B cell (primary cell): ENCODE results near the gene CIB1. TPM values are rescaled to one million over a fixed set of nuclear protein-coding genes. Genes with fewer than 3 reads are reported as not detected.

Experiments
- ATAC-seq: fragments of 200-7000 bp; cut with Tn5 transposase; one replicate; pipeline ENCODE4 v1.10.0; 2021; ENCODE audit warnings: low read depth, mild to moderate bottlenecking, moderate number of reproducible peaks, moderate library complexity
- CTCF ChIA-PET: fragments of 350-600 bp; sonication (Branson Sonifier 250); formaldehyde crosslinking; loops from one replicate; lab custom pipeline; 2021; ENCODE audit warnings: antibody characterized with exemption, inconsistent platforms; lab: Charles Lee
- POLR2A ChIA-PET: fragments of 350-600 bp; sonication (Branson Sonifier 250); formaldehyde crosslinking; loops from one replicate; lab custom pipeline; 2021; ENCODE audit warnings: antibody characterized with exemption; lab: Charles Lee
- DNase-seq: peaks from one replicate; pipeline ENCODE4 v3.0.0; 2013
- H2AFZ ChIP-seq: 2 replicates; pipeline ENCODE4 v1.6.1; 2012; ENCODE audit warnings: mild to moderate bottlenecking, low read depth, low read length; ENCODE audit not compliant: insufficient read depth, poor library complexity, severe bottlenecking
- H3K27ac ChIP-seq, 2 donors: 1 replicate in 1 of 2; 2 replicates in 1 of 2; pipeline ENCODE4 v1.5.1; 2012 to 2013; ENCODE audit warnings: low read length in 2 of 2, mild to moderate bottlenecking in 2 of 2, moderate library complexity in 1 of 2
- H3K27me3 ChIP-seq, 4 experiments: fragments of 200-600 bp in 1 of 4; sonication (generic) in 1 of 4; replicated peaks in 1 of 4; 1 replicate in 2 of 4; 2 replicates in 2 of 4; pipeline versions ENCODE4 v1.6.1 to v1.7.0; 2013 to 2016; ENCODE audit warnings: low read length in 3 of 4, mild to moderate bottlenecking in 2 of 4, mixed read lengths in 1 of 4, moderate library complexity in 1 of 4; ENCODE audit not compliant: insufficient read depth in 4 of 4, control insufficient read depth in 3 of 4; ENCODE audit errors: control extremely low read depth in 1 of 4
- H3K36me3 ChIP-seq, 2 experiments: replicated peaks in 1 of 2; 1 replicate in 1 of 2; 2 replicates in 1 of 2; pipeline versions ENCODE4 v1.6.1 to v1.7.1; 2013; ENCODE audit warnings: low read length in 1 of 2; ENCODE audit not compliant: insufficient read depth in 2 of 2, control insufficient read depth in 1 of 2; ENCODE audit errors: control extremely low read depth in 1 of 2, extremely low read depth in 1 of 2
- H3K4me1 ChIP-seq, 2 donors: fragments of 200-600 bp in 1 of 2; sonication (generic) in 1 of 2; 1 replicate in 1 of 2; 2 replicates in 1 of 2; pipeline versions ENCODE4 v1.5.1 to v1.6.1; 2013 to 2017; ENCODE audit warnings: low read length in 2 of 2; ENCODE audit not compliant: control insufficient read depth in 2 of 2, insufficient read depth in 2 of 2
- H3K4me2 ChIP-seq: replicated peaks from 2 replicates; pipeline ENCODE3; 2012; ENCODE audit warnings: mild to moderate bottlenecking, low read depth, low read length; ENCODE audit not compliant: poor library complexity, severe bottlenecking
- H3K4me3 ChIP-seq, 5 experiments: fragments of 200-600 bp in 1 of 5; sonication (generic) in 1 of 5; 1 replicate in 3 of 5; 2 replicates in 2 of 5; pipeline versions ENCODE4 v1.5.1 to v1.7.0; 2011 to 2016; ENCODE audit warnings: low read length in 4 of 5, mild to moderate bottlenecking in 4 of 5, low read depth in 2 of 5, control low read depth in 1 of 5, moderate library complexity in 1 of 5; ENCODE audit not compliant: insufficient read depth in 1 of 5; ENCODE audit errors: control extremely low read depth in 1 of 5, extremely low read depth in 1 of 5
- H3K79me2 ChIP-seq: fragments of 200-600 bp; sonication (generic); one replicate; pipeline ENCODE4 v1.6.0; 2016; ENCODE audit warnings: low read length; ENCODE audit not compliant: control insufficient read depth, insufficient read depth
- H3K9ac ChIP-seq: fragments of 200-600 bp; sonication (generic); 2 replicates; pipeline ENCODE4 v1.6.1; 2017; ENCODE audit warnings: mild to moderate bottlenecking, low read length, moderate library complexity
- H3K9me3 ChIP-seq, 3 donors: one replicate each; pipeline versions ENCODE4 v1.6.1 to v1.7.1; 2013; ENCODE audit warnings: low read length in 2 of 3; ENCODE audit not compliant: control insufficient read depth in 2 of 3, insufficient read depth in 1 of 3; ENCODE audit errors: control extremely low read depth in 1 of 3
- H4K20me1 ChIP-seq: 2 replicates; pipeline ENCODE4 v1.6.0; 2012; ENCODE audit warnings: mild to moderate bottlenecking, low read length; ENCODE audit not compliant: insufficient read depth, control insufficient read depth, poor library complexity, severe bottlenecking
- H3K27ac Mint-ChIP-seq: one replicate; pipeline ENCODE4 v1.8.0; 2021; ENCODE audit warnings: mixed read lengths
- H3K27me3 Mint-ChIP-seq: one replicate; pipeline ENCODE4 v1.8.0; 2021; ENCODE audit warnings: mixed read lengths
- H3K4me1 Mint-ChIP-seq: one replicate; pipeline ENCODE4 v1.8.0; 2021; ENCODE audit warnings: mixed read lengths
- H3K4me3 Mint-ChIP-seq: one replicate; pipeline ENCODE4 v1.8.0; 2021; ENCODE audit warnings: mixed read lengths
- H3K9me3 Mint-ChIP-seq: one replicate; pipeline ENCODE4 v1.8.0; 2022; ENCODE audit warnings: mixed read lengths; ENCODE audit not compliant: insufficient read depth
- CTCF ChIP-seq: fragments of 200-600 bp; IDR thresholded peaks from one replicate; pipeline ENCODE4 v1.8.0; 2022; ENCODE audit warnings: antibody characterized with exemption, mild to moderate bottlenecking
- EZH2 ChIP-seq: IDR thresholded peaks from 2 replicates; pipeline ENCODE4 v1.6.1; 2012; ENCODE audit warnings: borderline replicate concordance, low read depth, mild to moderate bottlenecking, moderate library complexity, low read length; ENCODE audit not compliant: insufficient read depth, poor library complexity, severe bottlenecking
- WGBS: methylation state at CpG from one replicate; pipeline ENCODE4 v1.1.5; 2013; ENCODE audit warnings: missing lambda C conversion rate; ENCODE audit not compliant: insufficient coverage; 5-methylcytosine and 5-hydroxymethylcytosine counted together
- intact Hi-C: fragments of 100-400 bp; cut with micrococcal nuclease; formaldehyde crosslinking; loops from one replicate; pipeline ENCODE4 v1.10.0; 2022
- polyA plus RNA-seq: library from polyadenylated mRNA; depleted of rRNA; stranded (reverse); fragments of >200 nt; gene quantifications from 2 replicates; pipeline ENCODE4 v1.2.3, GENCODE V29; 2012
- total RNA-seq, 2 donors: library from RNA; stranded (reverse); fragments of 120-200 nt in 1 of 2; gene quantifications; 1 replicate in 1 of 2; 2 replicates in 1 of 2; pipeline versions ENCODE4 v1.2.3 to v1.2.4, GENCODE V29; 2013 to 2022

Gene CIB1
- total and polyA plus RNA-seq, 2 donors (not counting 1 experiment from before 2014, with no cell fraction given) = 153 to 157 TPM

DNA sequence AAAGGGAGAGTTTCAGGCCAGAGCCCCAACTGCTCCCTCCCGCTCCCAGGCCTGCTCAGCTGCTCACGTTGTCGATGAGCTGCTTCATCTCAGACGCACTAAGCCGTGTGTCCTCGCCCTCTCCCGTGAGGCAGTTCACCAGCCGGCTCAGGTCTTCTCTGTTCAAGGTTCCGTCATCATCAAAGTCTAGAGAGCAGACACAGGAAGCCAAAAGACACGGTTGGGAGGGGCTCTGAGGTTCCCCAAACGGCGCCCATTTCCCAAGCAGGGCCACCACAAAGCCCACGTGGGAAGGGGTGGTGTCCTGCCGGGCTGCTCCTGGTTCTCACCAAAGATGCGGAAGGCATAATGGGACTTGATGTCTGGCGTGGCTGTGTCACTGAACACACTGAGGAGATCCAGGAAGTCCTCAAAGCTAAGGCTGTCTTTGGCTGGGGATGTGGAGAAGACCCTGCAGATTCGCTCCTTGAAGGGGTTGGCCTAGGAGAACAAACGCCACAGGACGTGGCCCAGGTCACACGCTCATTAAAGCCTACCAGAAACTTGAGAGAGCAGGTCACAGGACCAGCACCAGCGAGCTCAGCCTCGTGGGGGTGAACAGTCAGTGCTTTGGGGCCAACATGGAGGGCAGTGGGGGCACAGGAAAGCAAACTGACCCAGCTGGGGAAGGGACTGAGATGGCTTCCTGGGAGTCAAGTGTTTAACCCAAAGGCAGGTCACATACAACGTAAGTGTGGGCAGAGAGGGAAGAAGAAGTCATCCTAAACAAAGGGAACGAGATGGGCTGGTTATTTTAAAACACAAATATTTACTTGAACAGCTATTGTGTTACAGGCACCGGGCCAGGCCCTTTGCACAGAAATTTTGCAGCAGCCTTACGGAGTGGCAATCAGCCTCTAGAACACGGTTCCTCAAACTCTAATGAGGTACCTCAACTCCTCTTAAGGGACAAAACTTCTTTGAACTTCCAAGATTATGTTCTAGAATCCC lies 2.4 kb downstream of the CIB1 start:
- H3K4me1 ChIP-seq = peaks cover 40 to 50% of the 10 kb centered on the region in 2 donors
- Mint-ChIP-seq H3K9me3 (no peaks in the 10 kb centered on the region), H3K27ac (peak overlapping the region; percentile 97), H3K27me3 (no peaks in the 10 kb centered on the region), H3K4me3 (peak overlapping the region; percentile 97), H3K4me1 (peaks cover 52% of the 10 kb centered on the region)
- 27% methylated on average over 25 of the region's 27 CpGs for WGBS
- peak overlapping the region; percentile 90 for H3K4me2 ChIP-seq
- no peaks in the 10 kb centered on the region for H3K9me3 ChIP-seq
- ATAC-seq (peak; percentile 38), DNase-seq (peak; percentile 91)
- H2AFZ ChIP-seq = peak overlapping the region; percentile 31
- POLR2A ChIA-PET = interaction anchor here (0.6 to 4.8 kb wide), 13 partner anchors 10 to 704 kb away, joined by 3 to 56 read pairs (median 5); partner anchors contain the start of genes NGRN and SEMA4B
- no peak for TF ChIP-seq CTCF
- no peak for TF ChIP-seq EZH2
- no peaks in the 10 kb centered on the region for H3K27me3 ChIP-seq
- H3K4me3 ChIP-seq = peak overlapping the region in 4 of 5 experiments; percentile 5 to 99 (median 52)
- H4K20me1 ChIP-seq = peaks cover 35% of the 10 kb centered on the region
- CTCF ChIA-PET = interaction anchor here (0.6 to 4.7 kb wide), 10 partner anchors 12 to 85 kb away, joined by 3 to 102 read pairs (median 8); partner anchors contain the start of genes NGRN and SEMA4B
- peaks cover 0 to 48% of the 10 kb centered on the region in 2 experiments for H3K36me3 ChIP-seq
- H3K9ac ChIP-seq = peak overlapping the region; percentile 99
- intact Hi-C loops = loop anchor here (1.0 to 5.0 kb wide), 4 partner anchors 12 to 171 kb away; partner anchors contain the start of gene IDH2
- peak overlapping the region; percentile 88 to 99 for H3K27ac ChIP-seq
- H3K79me2 ChIP-seq = peaks cover 32% of the 10 kb centered on the region
